ENCODE measurements around the gene IPCEF1. TPM values are rescaled to one million over a fixed set of nuclear protein-coding genes. Genes with fewer than 3 reads are reported as not detected.

Gene IPCEF1
- total and polyA plus RNA-seq, 2 of the 8 experiments (the other 6 are each of a cell fraction or from before 2014, with no cell fraction given): 0.41 to 0.78 TPM

DNA sequence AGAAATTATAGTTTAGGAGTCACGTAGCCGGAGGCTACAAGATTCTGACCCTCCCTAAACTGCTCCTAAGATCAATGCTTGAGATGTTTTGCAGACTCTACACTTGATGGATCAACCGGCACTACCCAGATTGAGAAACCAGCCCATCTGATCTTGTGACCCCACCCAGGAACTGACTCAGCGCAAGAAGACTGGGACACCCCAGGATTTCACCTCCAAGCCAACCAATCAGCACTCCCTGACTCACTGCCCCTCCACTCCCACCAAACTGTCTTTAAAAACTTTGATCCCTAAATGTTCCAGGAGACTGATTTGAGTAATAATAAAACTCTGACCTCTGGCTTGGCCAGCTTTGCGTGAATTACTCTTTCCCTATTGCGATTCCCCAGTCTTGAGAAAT is 217.8 kb downstream of the IPCEF1 start:
- ChIA-PET CTCF (ENCODE audit: partially characterized antibody) (interaction anchor here (0.6 to 0.9 kb wide), 3 partner anchors 19 to 233 kb away, joined by 3 read pairs; no protein-coding TSS in a partner anchor), POLR2A (ENCODE audit: partially characterized antibody) (no interaction called here)
- no peak for FAIRE-seq

More for the DNA sequence above, 217.8 kb downstream of the IPCEF1 start:
- Histone ChIP-seq H2AFZ (ENCODE audit: low read length) (no peak overlapping the region), H2BK12ac (ENCODE audit: low read depth, low read length) (no peak overlapping the region), H3K27ac (ENCODE audit: low read depth, low read length) (no peak overlapping the region), H3K23me2 (ENCODE audit: low read depth, low read length) (no peaks in the 10 kb centered on the region), H3K18ac (ENCODE audit: extremely low read depth, low read length) (no peak overlapping the region), H2BK120ac (replicated peaks; ENCODE audit: low read depth, low read length) (no peak overlapping the region), H3K4ac (replicated peaks; ENCODE audit: insufficient read length, low read depth, low read length) (no peak overlapping the region), H4K20me1 (replicated peaks in 1 of 2; ENCODE audit: control insufficient read depth in 1 of 2, insufficient read depth in 2 of 2, low read length in 2 of 2) (no peaks in the 10 kb centered on the region), H3K23ac (ENCODE audit: insufficient read length) (no peak overlapping the region), H2BK5ac (ENCODE audit: low read depth, low read length) (no peak overlapping the region), H3K14ac (ENCODE audit: insufficient read length) (no peak overlapping the region), H2BK15ac (ENCODE audit: low read length) (no peak overlapping the region), H3K4me1 (replicated peaks in 1 of 4; ENCODE audit: control insufficient read depth in 3 of 4, insufficient read depth in 4 of 4, low read length in 3 of 4) (peaks cover 0 to 4% (median 0%) of the 10 kb centered on the region in 4 experiments; a peak in 1 of 7 replicates), H2AK5ac (ENCODE audit: low read depth, low read length) (no peak overlapping the region), H4K91ac (replicated peaks; ENCODE audit: insufficient read length, low read length) (no peak overlapping the region), H3K27me3 (replicated peaks in 1 of 4; ENCODE audit: control insufficient read depth in 3 of 4, extremely low read depth in 1 of 4, insufficient read depth in 3 of 4, low read length in 3 of 4) (no peaks in the 10 kb centered on the region), H3K79me2 (ENCODE audit: control insufficient read depth in 1 of 2, insufficient read depth in 2 of 2, low read length in 2 of 2) (no peaks in the 10 kb centered on the region), H4K5ac (ENCODE audit: insufficient read length, low read depth, low read length) (no peak overlapping the region), H3K4me3 (ENCODE audit: extremely low read depth in 1 of 4, insufficient read depth in 2 of 4, low read depth in 3 of 4, low read length in 4 of 4) (no peak overlapping the region), H3K9ac (replicated peaks in 1 of 4; ENCODE audit: extremely low read depth in 1 of 4, low read depth in 3 of 4, low read length in 3 of 4) (no peak overlapping the region), H3K9me3 (ENCODE audit: insufficient read depth in 2 of 2, low read depth in 1 of 2, low read length in 1 of 2) (no peaks in the 10 kb centered on the region), H3K79me1 (ENCODE audit: low read depth, low read length) (no peaks in the 10 kb centered on the region), H3K4me2 (ENCODE audit: insufficient read depth in 1 of 2, low read depth in 2 of 2, low read length in 2 of 2) (no peak overlapping the region), H3K36me3 (ENCODE audit: control insufficient read depth in 2 of 4, insufficient read depth in 4 of 4, low read length in 3 of 4) (no peaks in the 10 kb centered on the region), H4K8ac (ENCODE audit: extremely low read depth, insufficient read depth, low read length) (no peak overlapping the region), H2BK20ac (ENCODE audit: low read length) (no peak overlapping the region), H3K56ac (replicated peaks; ENCODE audit: insufficient read length, low read depth, low read length) (no peak overlapping the region)
- WGBS, 2 experiments (ENCODE audit: extremely low coverage in 1 of 2, insufficient coverage in 1 of 2, insufficient read length in 1 of 2, insufficient replicate concordance in 2 of 2, low coverage in 1 of 2, low lambda C conversion rate in 2 of 2, missing lambda C conversion rate in 1 of 2): 93% methylated on average over 6 of the region's 6 CpGs; no CpG with 5 or more reads in 1 of the 2 experiments
- no peak for TF ChIP-seq GTF2F1 (IDR thresholded peaks at IDR 0.05; ENCODE audit: borderline replicate concordance, low read depth, low read length)
- TF ChIP-seq, protein P1, sequence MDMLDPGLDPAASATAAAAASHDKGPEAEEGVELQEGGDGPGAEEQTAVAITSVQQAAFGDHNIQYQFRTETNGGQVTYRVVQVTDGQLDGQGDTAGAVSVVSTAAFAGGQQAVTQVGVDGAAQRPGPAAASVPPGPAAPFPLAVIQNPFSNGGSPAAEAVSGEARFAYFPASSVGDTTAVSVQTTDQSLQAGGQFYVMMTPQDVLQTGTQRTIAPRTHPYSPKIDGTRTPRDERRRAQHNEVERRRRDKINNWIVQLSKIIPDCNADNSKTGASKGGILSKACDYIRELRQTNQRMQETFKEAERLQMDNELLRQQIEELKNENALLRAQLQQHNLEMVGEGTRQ (IDR thresholded peaks at IDR 0.05; ENCODE audit: low read length): no peak
- no peak for DNase-seq (ENCODE audit: low read depth in 1 of 2, low spot score in 2 of 2)
